DMS53 treated with DMSO at 0.1 percent for 48 hours (cell line): ENCODE measurements around the gene MAST2.
"Not testable (repeated sequence)": the region's sequence is repeated elsewhere in the genome, so short reads cannot be mapped to it uniquely, and the experiment has no call there.

Source experiments
- DNase-seq: peaks from one replicate; lab custom pipeline; 2025; ENCODE audit not compliant: unreplicated experiment; lab: John Stamatoyannopoulos, UW

MAST2 gene

GRCh38 chr1:45891087-45891486 lies 87.7 kb downstream of the MAST2 start:
- no peak for DNase-seq

- no peak for DNase-seq
Observed at GRCh38 chr1:45892068-45892785, 88.8 kb downstream of the MAST2 start.

- DNase-seq, result no peak
Observed at GRCh38 chr1:45894331-45894730, 90.9 kb downstream of the MAST2 start.

DNA sequence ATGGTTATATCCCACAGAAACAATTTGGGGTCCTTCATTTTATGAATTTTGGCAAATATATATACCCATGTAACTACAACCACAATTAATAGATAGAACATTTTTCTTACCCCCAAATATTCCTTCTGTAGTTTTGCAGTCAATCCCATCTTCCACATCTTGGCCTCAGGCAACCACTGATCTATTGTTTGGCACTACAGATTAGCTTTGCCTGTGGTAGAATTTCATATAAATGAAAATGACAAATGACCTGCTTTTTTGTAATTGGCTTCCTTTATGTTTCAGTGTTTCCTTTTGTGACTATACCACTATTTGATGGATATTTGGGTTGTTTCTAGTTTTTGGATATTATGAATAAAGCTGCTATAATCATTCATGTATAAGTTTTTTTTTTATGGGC lies 91.5 kb downstream of the MAST2 start:
- DNase-seq, result no peak

DNA sequence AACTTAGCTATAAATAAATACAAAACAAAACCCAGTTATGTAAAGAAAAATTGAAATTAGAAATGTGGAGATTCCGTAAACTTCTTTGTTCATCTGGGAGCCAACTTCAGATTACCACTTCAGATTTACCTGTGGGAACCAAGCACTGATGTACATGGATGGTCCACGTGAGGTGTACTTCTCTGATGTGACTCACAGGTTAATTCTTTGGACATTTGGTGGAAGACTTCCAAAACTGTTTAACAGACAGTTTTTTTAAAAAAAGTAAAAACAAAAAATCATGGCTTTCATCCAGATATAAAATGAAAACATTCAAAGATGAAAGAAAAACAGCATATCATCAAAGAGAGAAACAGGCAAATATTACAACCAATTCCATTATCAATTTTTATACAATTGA lies 92.0 kb downstream of the MAST2 start:
- DNase-seq, result no peak

DNA sequence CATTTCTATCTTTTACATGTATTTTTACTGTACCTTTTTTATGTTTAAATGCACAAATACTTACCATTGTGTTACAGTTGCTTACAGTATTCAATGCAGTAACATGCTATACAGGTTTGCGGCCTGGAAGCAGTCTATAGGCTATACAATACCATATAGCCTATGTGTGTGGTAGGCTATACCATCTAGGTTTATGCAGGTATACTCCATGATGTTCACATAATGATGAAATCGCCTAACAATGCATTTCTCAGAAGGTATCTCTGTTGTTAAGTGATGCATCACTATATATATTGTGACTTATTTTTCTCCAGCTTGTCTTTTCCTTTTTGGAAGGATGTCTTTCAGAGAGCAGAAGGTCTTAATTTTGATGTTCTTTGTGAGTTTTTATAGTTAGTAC lies 103.5 kb downstream of the MAST2 start:
- DNase-seq, result no peak

- no peak for DNase-seq
Observed at GRCh38 chr1:45908611-45909140, 105.3 kb downstream of the MAST2 start.

GRCh38 chr1:45911634-45912033 lies 108.2 kb downstream of the MAST2 start:
- no peak for DNase-seq

DNA sequence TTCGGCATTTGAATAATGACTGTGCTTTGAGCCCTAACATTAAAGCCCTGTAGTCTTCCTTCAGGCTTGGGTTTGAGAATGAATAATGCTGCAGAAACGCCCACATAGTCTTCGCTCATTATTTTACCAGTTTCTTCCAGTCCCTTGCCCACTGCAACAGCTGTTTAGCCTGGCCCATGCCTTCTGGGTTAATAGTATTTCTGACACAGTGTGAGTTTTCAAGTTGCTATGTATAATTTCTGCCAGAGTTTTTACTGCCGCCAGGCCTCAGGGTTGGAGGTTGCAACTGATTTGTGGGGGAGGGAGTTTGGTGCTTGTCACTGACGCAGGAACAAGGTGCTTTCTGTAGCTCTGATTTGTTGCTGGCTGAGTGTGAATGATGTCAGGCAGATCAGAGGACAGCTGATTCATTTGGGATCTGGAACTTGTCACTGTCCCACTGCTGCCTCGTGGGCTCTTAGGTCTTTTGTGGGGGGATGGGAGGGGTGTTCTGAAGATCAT lies 109.8 kb downstream of the MAST2 start:
- DNase-seq, result no peak

DNA sequence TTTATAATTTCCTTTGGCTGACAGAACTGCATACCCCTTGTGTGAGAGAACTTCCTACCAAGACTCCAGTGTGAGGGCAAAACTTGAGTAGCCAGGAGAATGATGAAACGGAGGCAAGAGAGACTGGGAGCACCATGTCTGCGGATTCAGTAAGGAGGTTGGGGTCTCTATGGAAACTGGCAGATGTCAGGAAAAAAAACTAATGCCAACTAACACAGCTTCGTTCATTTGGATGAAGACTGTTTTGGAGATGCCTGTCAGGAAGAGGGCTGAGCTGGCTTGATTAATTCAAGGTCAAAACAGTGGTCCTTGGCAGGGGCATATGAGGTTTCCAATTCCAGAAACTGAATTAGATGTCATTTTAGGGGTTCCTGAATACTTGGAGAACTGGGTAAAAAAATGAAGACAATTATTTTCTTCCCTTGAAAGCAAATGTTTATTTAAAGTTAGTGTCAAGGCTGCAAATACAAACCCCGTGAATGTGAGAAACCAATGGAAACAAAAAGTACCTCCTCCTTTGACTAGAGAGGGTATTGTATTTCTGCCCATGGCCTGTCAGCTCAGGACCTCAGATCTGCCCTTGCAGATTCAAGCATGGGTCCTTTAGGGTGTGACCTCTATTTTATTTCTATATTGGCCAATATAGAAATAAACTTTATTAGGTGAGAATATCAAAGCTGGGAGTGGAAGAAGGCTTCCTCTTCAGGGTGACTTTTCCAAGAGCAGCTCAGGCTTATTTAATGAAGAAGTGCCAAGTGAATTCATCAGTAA lies 110.5 kb downstream of the MAST2 start:
- no peak for DNase-seq

- no peak for DNase-seq
Observed at GRCh38 chr1:45914836-45915235, 111.4 kb downstream of the MAST2 start.

GRCh38 chr1:45922374-45922773 lies 119.0 kb downstream of the MAST2 start:
- no peak for DNase-seq

- DNase-seq, result no peak
Observed at GRCh38 chr1:45922813-45923212, 119.4 kb downstream of the MAST2 start.

DNA sequence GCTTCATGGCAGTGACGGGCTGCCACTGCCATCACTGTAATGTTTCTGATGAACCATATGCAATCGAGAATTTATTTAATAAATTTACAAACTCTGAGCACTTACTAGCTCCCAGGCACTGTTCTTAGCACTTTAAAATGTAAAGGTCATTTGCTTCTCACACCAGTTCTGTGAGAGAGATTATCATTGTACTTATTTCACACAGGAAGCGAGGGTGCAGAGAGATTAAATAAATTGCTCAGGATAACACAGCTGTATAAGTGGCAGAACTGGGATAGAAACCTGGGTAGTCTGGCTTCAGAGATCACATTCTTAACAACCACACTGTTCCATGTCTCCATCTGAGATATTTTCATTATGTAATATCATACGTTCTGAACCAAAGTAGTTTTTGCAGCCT lies 119.9 kb downstream of the MAST2 start:
- DNase-seq, result no peak

GRCh38 chr1:45924736-45925135 lies 121.3 kb downstream of the MAST2 start:
- no peak for DNase-seq

DNA sequence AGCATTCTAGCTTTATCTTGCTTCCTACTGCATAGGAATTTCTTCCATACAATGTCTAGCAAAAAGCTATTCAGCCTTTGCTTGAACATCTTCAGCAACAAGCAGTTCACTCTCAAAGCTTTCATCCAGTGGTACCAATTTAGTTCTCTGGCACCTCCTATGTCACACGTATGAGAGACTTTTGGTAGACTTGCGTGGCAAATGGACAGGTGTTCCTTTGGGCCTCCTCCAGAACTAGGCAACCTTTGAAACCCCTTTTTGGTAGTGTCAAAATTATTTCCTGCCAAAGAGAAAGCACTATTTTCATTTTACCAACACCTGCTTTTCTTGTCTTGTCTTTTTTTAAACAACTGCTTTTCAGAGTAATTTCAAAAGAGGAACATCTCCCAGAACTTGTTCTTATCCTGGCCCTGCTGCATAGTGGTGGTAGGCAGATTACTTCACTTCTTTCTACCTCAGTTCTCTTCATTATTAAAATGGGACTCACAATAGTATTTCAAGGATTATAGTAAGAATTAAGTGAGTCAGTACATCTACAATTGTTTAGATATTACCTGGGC lies 122.4 kb downstream of the MAST2 start:
- no peak for DNase-seq

- no peak for DNase-seq
Observed at GRCh38 chr1:45926330-45926729, 122.9 kb downstream of the MAST2 start.

GRCh38 chr1:45927231-45927915 lies 124.0 kb downstream of the MAST2 start:
- not testable (repeated sequence) for DNase-seq

GRCh38 chr1:45928486-45929205 lies 125.2 kb downstream of the MAST2 start:
- DNase-seq, result no peak

GRCh38 chr1:45929257-45929687 lies 125.9 kb downstream of the MAST2 start:
- DNase-seq, result no peak
